Trophoblast cell (in vitro differentiated cells and primary cell): Measurements from ENCODE around the gene CCDC152.

Experiments
- DNase-seq, 2 donors: peaks; one replicate each; pipeline ENCODE4 v3.0.0-alpha.2; 2016
- H2AFZ ChIP-seq: 2 replicates; pipeline ENCODE4 v1.6.1; 2013; ENCODE audit warnings: low read length, moderate library complexity, mild to moderate bottlenecking; ENCODE audit not compliant: insufficient read depth, poor library complexity
- H2AK5ac ChIP-seq: 2 replicates; pipeline ENCODE4 v1.6.1; 2013; ENCODE audit warnings: mild to moderate bottlenecking, low read length
- H2BK120ac ChIP-seq: 2 replicates; pipeline ENCODE4 v1.6.1; 2013; ENCODE audit warnings: low read length, mild to moderate bottlenecking, moderate library complexity; ENCODE audit not compliant: insufficient read depth, poor library complexity
- H2BK12ac ChIP-seq: 2 replicates; pipeline ENCODE4 v1.6.1; 2013; ENCODE audit warnings: mild to moderate bottlenecking, low read length, moderate library complexity
- H2BK5ac ChIP-seq: 2 replicates; pipeline ENCODE4 v1.6.1; 2013; ENCODE audit warnings: low read length, low read depth, moderate library complexity, mild to moderate bottlenecking; ENCODE audit not compliant: poor library complexity
- H3K14ac ChIP-seq: 2 replicates; pipeline ENCODE4 v1.6.1; 2013; ENCODE audit warnings: mild to moderate bottlenecking, low read length
- H3K18ac ChIP-seq: 2 replicates; pipeline ENCODE4 v1.6.1; 2013; ENCODE audit warnings: mild to moderate bottlenecking, low read length
- H3K23ac ChIP-seq: 2 replicates; pipeline ENCODE4 v1.6.1; 2013; ENCODE audit warnings: low read length
- H3K27ac ChIP-seq: 2 replicates; pipeline ENCODE4 v1.5.1; 2013; ENCODE audit warnings: low read depth, mild to moderate bottlenecking, inconsistent platforms, low read length, moderate library complexity
- H3K27me3 ChIP-seq: 2 replicates; pipeline ENCODE4 v1.6.1; 2013; ENCODE audit warnings: inconsistent platforms, mild to moderate bottlenecking, low read length, moderate library complexity; ENCODE audit not compliant: insufficient read depth
- H3K36me3 ChIP-seq, 2 experiments: 1 replicate in 1 of 2; 2 replicates in 1 of 2; pipeline ENCODE4 v1.6.1; 2013; ENCODE audit warnings: low read length in 2 of 2, mild to moderate bottlenecking in 2 of 2, moderate library complexity in 1 of 2; ENCODE audit not compliant: insufficient read depth in 2 of 2, control insufficient read depth in 1 of 2
- H3K4ac ChIP-seq: 2 replicates; pipeline ENCODE4 v1.6.1; 2013; ENCODE audit warnings: low read depth, mild to moderate bottlenecking, low read length, moderate library complexity
- H3K4me1 ChIP-seq, 2 experiments: 1 replicate in 1 of 2; 2 replicates in 1 of 2; pipeline ENCODE4 v1.6.1; 2013; ENCODE audit warnings: low read length in 2 of 2, mild to moderate bottlenecking in 2 of 2, moderate library complexity in 1 of 2; ENCODE audit not compliant: insufficient read depth in 2 of 2, control insufficient read depth in 1 of 2
- H3K4me2 ChIP-seq: 2 replicates; pipeline ENCODE4 v1.6.1; 2013; ENCODE audit warnings: inconsistent platforms, mild to moderate bottlenecking, low read length, moderate library complexity
- H3K4me3 ChIP-seq: 2 replicates; pipeline ENCODE4 v1.5.1; 2013; ENCODE audit warnings: mild to moderate bottlenecking, low read depth, low read length, inconsistent platforms
- H3K79me1 ChIP-seq: one replicate; pipeline ENCODE4 v1.6.1; 2013; ENCODE audit warnings: low read length
- H3K79me2 ChIP-seq: 2 replicates; pipeline ENCODE4 v1.6.1; 2013; ENCODE audit warnings: low read length, mild to moderate bottlenecking; ENCODE audit not compliant: control insufficient read depth, insufficient read depth, poor library complexity
- H3K9ac ChIP-seq: 2 replicates; pipeline ENCODE4 v1.6.1; 2013; ENCODE audit warnings: mild to moderate bottlenecking, low read length
- H3K9me3 ChIP-seq: 2 replicates; pipeline ENCODE4 v1.6.1; 2013; ENCODE audit warnings: low read depth, mild to moderate bottlenecking, control low read depth, inconsistent platforms, low read length; ENCODE audit not compliant: insufficient read depth
- H4K12ac ChIP-seq: 2 replicates; pipeline ENCODE4 v1.6.1; 2013; ENCODE audit warnings: low read depth, mild to moderate bottlenecking, low read length, moderate library complexity
- H4K8ac ChIP-seq: 2 replicates; pipeline ENCODE4 v1.6.1; 2013; ENCODE audit warnings: low read depth, mild to moderate bottlenecking, low read length, moderate library complexity
- H4K91ac ChIP-seq: one replicate; pipeline ENCODE4 v1.6.1; 2013; ENCODE audit warnings: low read depth, mild to moderate bottlenecking, low read length, moderate library complexity
- WGBS: extraction: QIAGEN DNeasy Blood & Tissue Kit; methylation state at CpG from one replicate; pipeline ENCODE4 v1.1.7; 2013; ENCODE audit warnings: missing lambda C conversion rate; ENCODE audit not compliant: insufficient read length, insufficient coverage; ENCODE audit errors: extremely low coverage; 5-methylcytosine and 5-hydroxymethylcytosine counted together

The CCDC152 gene

DNA sequence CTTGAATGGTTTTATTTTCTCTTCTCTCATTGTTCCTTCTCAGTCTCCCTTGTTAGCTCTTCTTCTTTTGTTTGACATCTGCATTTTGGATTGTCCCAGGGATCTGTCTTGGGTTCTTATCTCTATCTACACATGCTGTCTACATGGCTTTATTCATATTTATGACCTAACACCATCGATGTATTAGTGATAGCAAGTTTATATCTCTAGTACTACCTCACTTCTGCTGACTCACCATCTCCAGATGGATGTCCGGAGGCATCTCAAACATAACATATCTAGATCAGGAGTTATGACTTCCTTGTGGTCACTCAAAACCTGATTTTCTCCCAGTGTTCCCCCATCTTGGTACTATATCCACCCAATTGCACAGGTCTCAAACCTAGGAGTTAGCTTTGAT is 74.3 kb downstream of the CCDC152 start:
- no peaks in the 10 kb centered on the region for H3K79me2 ChIP-seq
- H3K27ac ChIP-seq: no peak overlapping the region
- WGBS: no CpG with 5 or more reads among the region's 2 CpGs
- H4K91ac ChIP-seq: no peak overlapping the region
- no peak overlapping the region for H3K4me3 ChIP-seq
- no peak overlapping the region for H4K8ac ChIP-seq
- no peaks in the 10 kb centered on the region for H3K9me3 ChIP-seq
- H3K23ac ChIP-seq: no peak overlapping the region
- H3K4me2 ChIP-seq: no peak overlapping the region
- no peak overlapping the region for H2BK12ac ChIP-seq
- H2AFZ ChIP-seq: no peak overlapping the region
- no peak overlapping the region for H2BK5ac ChIP-seq
- no peak overlapping the region for H3K4ac ChIP-seq
- no peaks in the 10 kb centered on the region for H3K79me1 ChIP-seq
- no peaks in the 10 kb centered on the region for H3K36me3 ChIP-seq
- no peak overlapping the region for H2BK120ac ChIP-seq
- H3K4me1 ChIP-seq: no peaks in the 10 kb centered on the region
- no peaks in the 10 kb centered on the region for H3K27me3 ChIP-seq
- no peak overlapping the region for H3K18ac ChIP-seq
- no peak for DNase-seq
- no peak overlapping the region for H3K14ac ChIP-seq
- no peak overlapping the region for H3K9ac ChIP-seq
- no peak overlapping the region for H4K12ac ChIP-seq
- no peak overlapping the region for H2AK5ac ChIP-seq

DNA sequence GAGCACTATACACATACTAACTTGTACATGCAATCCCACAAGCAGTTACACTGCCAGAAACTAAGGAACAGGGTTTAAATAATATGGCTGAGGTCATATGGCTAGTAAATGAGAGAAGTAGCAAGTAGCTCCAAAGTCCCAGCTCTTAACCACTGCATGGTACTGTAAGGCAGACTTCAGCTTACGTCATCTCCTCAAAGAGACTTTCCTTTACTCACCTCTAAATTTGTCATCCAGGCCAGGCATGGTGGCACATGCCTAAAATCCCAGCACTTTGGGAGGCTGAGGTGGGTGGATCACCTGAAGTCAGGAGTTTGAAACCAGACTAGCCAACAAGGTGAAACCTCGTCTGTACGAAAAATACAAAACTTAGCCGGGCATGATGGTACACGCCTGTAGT is 75.4 kb downstream of the CCDC152 start:
- Histone ChIP-seq H3K4me2 (no peak overlapping the region), H3K23ac (no peak overlapping the region)

DNA sequence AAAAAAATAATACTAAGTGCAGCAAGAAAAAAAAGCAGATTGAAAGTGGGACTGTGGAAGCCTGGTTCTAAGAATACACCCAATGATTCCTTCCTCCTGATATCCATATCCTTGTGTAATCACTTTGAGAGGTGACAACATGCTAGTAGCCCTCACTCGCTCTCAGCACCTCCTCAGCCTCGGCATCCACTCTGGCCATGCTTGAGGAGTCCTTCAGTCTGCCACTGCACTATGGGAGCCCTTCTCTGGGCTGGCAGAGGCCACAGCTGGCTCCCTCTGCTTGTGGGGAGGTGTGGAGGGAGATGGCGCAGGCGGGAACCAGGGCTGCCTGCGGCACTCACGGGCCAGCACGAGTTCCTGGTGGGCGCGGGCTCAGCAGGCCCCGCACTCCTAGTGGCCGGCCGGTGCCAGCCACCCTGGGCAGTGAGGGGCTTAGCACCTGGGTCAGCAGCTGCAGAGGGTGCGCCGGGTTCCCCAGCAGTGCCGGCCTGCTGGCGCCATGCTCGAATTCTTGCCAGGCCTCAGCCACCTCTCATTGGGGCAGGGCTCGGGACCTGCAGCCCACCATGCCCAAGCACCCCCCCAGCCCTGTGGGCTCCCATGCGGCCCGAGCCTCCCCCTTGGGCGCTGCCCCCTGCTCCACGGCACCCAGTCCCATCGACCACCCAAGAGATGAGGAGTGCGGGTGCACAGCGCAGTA is 79.6 kb downstream of the CCDC152 start:
- Histone ChIP-seq H3K36me3 (no peaks in the 10 kb centered on the region), H3K9ac (no peak overlapping the region), H3K18ac (no peak overlapping the region), H3K4me3 (no peak overlapping the region), H2AK5ac (no peak overlapping the region), H3K9me3 (peaks cover 5% of the 10 kb centered on the region), H2BK5ac (no peak overlapping the region), H3K4me1 (peaks cover 0 to 2% of the 10 kb centered on the region in 2 experiments), H3K23ac (no peak overlapping the region), H3K4ac (no peak overlapping the region), H3K4me2 (no peak overlapping the region), H3K79me1 (no peaks in the 10 kb centered on the region), H3K79me2 (no peaks in the 10 kb centered on the region), H3K27me3 (no peaks in the 10 kb centered on the region), H4K91ac (no peak overlapping the region), H2AFZ (no peak overlapping the region), H3K27ac (no peak overlapping the region), H2BK120ac (no peak overlapping the region), H2BK12ac (no peak overlapping the region), H4K12ac (no peak overlapping the region), H3K14ac (no peak overlapping the region), H4K8ac (no peak overlapping the region)
- DNase-seq: no peak
- no CpG with 5 or more reads among the region's 25 CpGs for WGBS

More for the DNA sequence above, 75.4 kb downstream of the CCDC152 start:
- no peaks in the 10 kb centered on the region for H3K27me3 ChIP-seq
- H3K36me3 ChIP-seq: no peaks in the 10 kb centered on the region
- no peak for DNase-seq
- WGBS: no CpG with 5 or more reads among the region's 5 CpGs
- no peak overlapping the region for H4K12ac ChIP-seq
- no peak overlapping the region for H4K8ac ChIP-seq
- no peak overlapping the region for H2BK12ac ChIP-seq
- no peak overlapping the region for H3K18ac ChIP-seq
- H3K27ac ChIP-seq: no peak overlapping the region
- no peak overlapping the region for H2BK5ac ChIP-seq
- H3K4me3 ChIP-seq: no peak overlapping the region
- no peaks in the 10 kb centered on the region for H3K4me1 ChIP-seq
- no peak overlapping the region for H2AFZ ChIP-seq
- H2AK5ac ChIP-seq: no peak overlapping the region
- H3K4ac ChIP-seq: no peak overlapping the region
- no peak overlapping the region for H2BK120ac ChIP-seq
- H4K91ac ChIP-seq: no peak overlapping the region
- H3K79me1 ChIP-seq: no peaks in the 10 kb centered on the region
- no peaks in the 10 kb centered on the region for H3K79me2 ChIP-seq
- H3K14ac ChIP-seq: no peak overlapping the region
- no peak overlapping the region for H3K9ac ChIP-seq
- H3K9me3 ChIP-seq: peaks cover 5% of the 10 kb centered on the region

DNA sequence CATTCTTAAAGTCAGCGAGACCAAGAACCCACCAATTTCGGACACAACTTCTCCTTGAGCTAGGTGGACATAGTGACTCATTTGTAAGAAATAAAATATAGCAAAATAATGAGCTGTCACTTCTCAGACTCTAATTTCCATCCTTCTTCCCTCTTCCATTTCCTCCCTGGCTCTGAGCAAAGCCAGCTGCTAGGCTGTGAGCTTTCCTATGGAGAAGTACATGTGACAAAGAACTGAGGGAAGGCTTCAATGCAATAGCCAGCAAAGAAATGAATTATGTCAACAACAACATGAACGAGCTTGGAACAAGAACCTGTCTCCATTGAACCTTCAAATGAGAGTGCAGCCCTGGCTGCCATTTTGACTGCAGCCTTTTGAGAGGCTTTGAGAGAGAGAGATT is 81.0 kb downstream of the CCDC152 start:
- no peak for DNase-seq
- Histone ChIP-seq H2BK12ac (no peak overlapping the region), H3K18ac (no peak overlapping the region), H2AFZ (no peak overlapping the region), H4K12ac (no peak overlapping the region), H3K79me1 (no peaks in the 10 kb centered on the region), H4K8ac (no peak overlapping the region), H2BK5ac (no peak overlapping the region), H3K4me2 (no peak overlapping the region), H3K4me3 (no peak overlapping the region), H4K91ac (no peak overlapping the region), H3K27ac (no peak overlapping the region), H3K27me3 (no peaks in the 10 kb centered on the region), H3K4me1 (peaks cover 0 to 2% of the 10 kb centered on the region in 2 experiments), H3K9me3 (peaks cover 5% of the 10 kb centered on the region), H3K14ac (no peak overlapping the region), H3K79me2 (no peaks in the 10 kb centered on the region), H3K36me3 (no peaks in the 10 kb centered on the region), H2BK120ac (no peak overlapping the region), H3K9ac (no peak overlapping the region), H3K23ac (no peak overlapping the region), H3K4ac (no peak overlapping the region), H2AK5ac (no peak overlapping the region)
- WGBS: no CpG with 5 or more reads among the region's 3 CpGs
